Suprapubic skin (tissue), 4 donors: ENCODE data around the gene MYOZ3. TPM values are rescaled to one million over a fixed set of nuclear protein-coding genes. Genes with fewer than 3 reads are reported as not detected.

Source experiments
- DNase-seq, 2 donors: peaks; one replicate each; pipeline ENCODE4 v3.0.0-alpha.2; 2019; ENCODE audit warnings: low spot score in 2 of 2
- H3K27ac ChIP-seq: fragments of 200-600 bp; sonication (generic); one replicate; pipeline ENCODE4 v1.5.1; 2019
- H3K27me3 ChIP-seq: fragments of 200-600 bp; sonication (generic); one replicate; pipeline ENCODE4 v1.5.1; 2019
- H3K36me3 ChIP-seq: fragments of 200-600 bp; sonication (generic); one replicate; pipeline ENCODE4 v1.5.1; 2019
- H3K4me1 ChIP-seq: fragments of 200-600 bp; sonication (generic); one replicate; pipeline ENCODE4 v1.5.1; 2019
- H3K4me3 ChIP-seq: fragments of 200-600 bp; sonication (generic); one replicate; pipeline ENCODE4 v1.5.1; 2019; ENCODE audit warnings: mild to moderate bottlenecking
- H3K9me3 ChIP-seq: fragments of 200-600 bp; sonication (generic); one replicate; pipeline ENCODE4 v1.5.1; 2019
- CTCF ChIP-seq, 2 donors: fragments of 200-600 bp in 1 of 2; fragments of 450-650 bp in 1 of 2; sonication (generic) in 1 of 2; IDR thresholded peaks; one replicate each; pipeline ENCODE4 v1.5.1; 2016 to 2019; ENCODE audit warnings: antibody characterized with exemption in 2 of 2, mild to moderate bottlenecking in 1 of 2, moderate library complexity in 1 of 2
- EP300 ChIP-seq: sonication (generic); formaldehyde crosslinking; IDR thresholded peaks from one replicate; pipeline ENCODE4 v1.6.1; 2017; ENCODE audit warnings: antibody characterized with exemption
- POLR2A ChIP-seq, 2 donors: fragments of 450-650 bp; IDR thresholded peaks; one replicate each; pipeline ENCODE4 v1.6.1; 2017; ENCODE audit warnings: antibody characterized with exemption in 2 of 2, mild to moderate bottlenecking in 2 of 2, moderate library complexity in 2 of 2
- POLR2AphosphoS5 ChIP-seq, 3 donors: sonication (generic); formaldehyde crosslinking; IDR thresholded peaks; one replicate each; pipeline ENCODE4 v1.6.1; 2017; ENCODE audit warnings: antibody characterized with exemption in 3 of 3
- WGBS: methylation state at CpG from one replicate; pipeline ENCODE4 v1.1.5; 2018; 5-methylcytosine and 5-hydroxymethylcytosine counted together
- total RNA-seq, 4 donors: library from RNA; depleted of rRNA; stranded (reverse); fragments of >200 nt; gene quantifications; one replicate each; pipeline ENCODE4 v1.1.0, GENCODE V29; 2016

The MYOZ3 gene
- under 1 TPM in 1 of 4 donors, not detected in 3; 0.30 TPM for total RNA-seq

- no peak for TF ChIP-seq CTCF (IDR thresholded peaks at IDR 0.05)
- no peak for TF ChIP-seq POLR2AphosphoS5 (IDR thresholded peaks at IDR 0.05)
- no peak for TF ChIP-seq POLR2A (IDR thresholded peaks at IDR 0.05)
- TF ChIP-seq EP300: no peak
- peak in 1 of 2 donors; percentile 32 for DNase-seq
- H3K27me3 ChIP-seq: no peaks in the 10 kb centered on the region
- H3K36me3 ChIP-seq: no peaks in the 10 kb centered on the region
- WGBS: 61% methylated on average over 3 of the region's 7 CpGs
- H3K9me3 ChIP-seq: no peaks in the 10 kb centered on the region
- no peak within 1 kb of the TSS for H3K27ac ChIP-seq
- H3K4me1 ChIP-seq: peaks cover 15% of the 10 kb centered on the region
- no peak within 1 kb of the TSS for H3K4me3 ChIP-seq
Measured at GRCh38 chr5:150661086-150661485, at the start of gene MYOZ3. MYOZ3 (plus strand) TSS chr5:150661251; CDS start chr5:150662942, 1,691 bp downstream.

GRCh38 chr5:150612405-150612804 is 48.6 kb upstream of the MYOZ3 start:
- 59% methylated on average over 4 of the region's 4 CpGs for WGBS
- Histone ChIP-seq H3K36me3 (no peaks in the 10 kb centered on the region), H3K27ac (no peak overlapping the region), H3K4me1 (peaks cover 50% of the 10 kb centered on the region), H3K9me3 (no peaks in the 10 kb centered on the region), H3K27me3 (no peaks in the 10 kb centered on the region), H3K4me3 (no peak overlapping the region)
- DNase-seq: no peak
- TF ChIP-seq POLR2AphosphoS5 (IDR thresholded peaks at IDR 0.05) (no peak), POLR2A (IDR thresholded peaks at IDR 0.05) (no peak), CTCF (IDR thresholded peaks at IDR 0.05) (no peak)

GRCh38 chr5:150612905-150613670 is 48.0 kb upstream of the MYOZ3 start:
- Histone ChIP-seq H3K27me3 (no peaks in the 10 kb centered on the region), H3K36me3 (no peaks in the 10 kb centered on the region), H3K4me3 (no peak overlapping the region), H3K27ac (no peak overlapping the region), H3K4me1 (peaks cover 51% of the 10 kb centered on the region), H3K9me3 (no peaks in the 10 kb centered on the region)
- 68% methylated on average over 4 of the region's 4 CpGs for WGBS
- TF ChIP-seq EP300 (no peak), POLR2AphosphoS5 (IDR thresholded peaks at IDR 0.05) (no peak), POLR2A (IDR thresholded peaks at IDR 0.05) (no peak), CTCF (IDR thresholded peaks at IDR 0.05) (no peak)
- no peak for DNase-seq

GRCh38 chr5:150613991-150614660 is 46.9 kb upstream of the MYOZ3 start:
- WGBS: 83% methylated on average over 6 of the region's 9 CpGs
- no peak overlapping the region for H3K4me3 ChIP-seq
- H3K27me3 ChIP-seq: no peaks in the 10 kb centered on the region
- peaks cover 61% of the 10 kb centered on the region for H3K4me1 ChIP-seq
- DNase-seq: no peak
- H3K36me3 ChIP-seq: no peaks in the 10 kb centered on the region
- H3K9me3 ChIP-seq: no peaks in the 10 kb centered on the region
- TF ChIP-seq EP300 (no peak), POLR2A (IDR thresholded peaks at IDR 0.05) (no peak)
- H3K27ac ChIP-seq: no peak overlapping the region

DNA sequence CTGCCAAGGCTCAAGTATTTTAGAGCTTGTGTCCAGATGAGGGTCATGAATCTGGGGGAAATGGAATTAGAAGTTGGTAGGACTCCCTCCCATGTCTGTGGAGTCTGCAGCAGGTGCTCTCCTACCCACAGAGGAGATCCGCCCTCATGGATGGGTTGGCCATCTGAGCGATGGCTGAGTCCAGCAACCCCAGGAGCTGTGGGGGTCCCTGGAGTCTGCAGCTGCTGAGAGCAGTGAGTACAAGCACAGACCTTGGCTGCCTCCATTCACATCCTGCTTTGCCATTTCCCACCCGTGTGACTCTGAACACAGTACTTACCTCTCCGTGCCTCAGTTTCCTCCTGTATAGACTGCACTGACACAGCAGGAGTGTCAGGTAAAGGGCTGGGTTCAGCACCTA is 46.4 kb upstream of the MYOZ3 start:
- H3K27me3 ChIP-seq: no peaks in the 10 kb centered on the region
- H3K4me1 ChIP-seq: peaks cover 65% of the 10 kb centered on the region
- TF ChIP-seq POLR2A (IDR thresholded peaks at IDR 0.05) (no peak), EP300 (no peak), POLR2AphosphoS5 (IDR thresholded peaks at IDR 0.05) (no peak), CTCF (IDR thresholded peaks at IDR 0.05) (no peak)
- no peak overlapping the region for H3K27ac ChIP-seq
- DNase-seq: no peak
- no peaks in the 10 kb centered on the region for H3K9me3 ChIP-seq
- no CpG with 5 or more reads among the region's 4 CpGs for WGBS
- H3K36me3 ChIP-seq: no peaks in the 10 kb centered on the region
- no peak overlapping the region for H3K4me3 ChIP-seq
